ENCODE results near the gene MT1HL1.

Gene MT1HL1

DNA sequence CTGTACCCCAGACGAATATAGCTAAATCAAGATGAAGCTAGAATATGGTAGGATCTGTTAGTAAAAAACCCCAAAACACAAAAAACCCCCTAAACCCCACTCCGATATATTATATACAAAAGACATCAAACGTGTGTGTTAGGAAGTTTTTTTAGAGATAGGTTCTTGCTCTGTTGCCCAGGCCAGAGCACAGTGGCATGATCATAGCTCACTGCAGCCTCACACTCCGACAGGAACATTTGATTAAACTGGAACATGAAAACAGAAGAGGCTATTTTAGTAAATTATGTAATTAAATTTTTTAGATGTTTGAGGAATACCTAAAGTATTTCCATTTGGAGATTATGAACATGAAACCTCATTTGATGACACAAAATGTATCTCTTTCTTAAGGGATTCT is 29.6 kb upstream of the MT1HL1 start:
- no peak for TF ChIP-seq CTCF (IDR thresholded peaks at IDR 0.05; ENCODE audit: borderline replicate concordance, insufficient read depth, low read depth, low read length)
- no peak overlapping the region for H3K4me3 ChIP-seq (ENCODE audit: low read depth, low read length)

- no peak overlapping the region for H3K4me3 ChIP-seq (ENCODE audit: low read depth, low read length)
- TF ChIP-seq CTCF (IDR thresholded peaks at IDR 0.05; ENCODE audit: borderline replicate concordance, insufficient read depth, low read depth, low read length), result no peak
These were observed 28.8 kb upstream of the MT1HL1 start for GRCh38 chr1:237033061-237033460.

GRCh38 chr1:237032029-237032428 is 27.8 kb upstream of the MT1HL1 start:
- no peak for TF ChIP-seq CTCF (IDR thresholded peaks at IDR 0.05; ENCODE audit: borderline replicate concordance, insufficient read depth, low read depth, low read length)
- H3K4me3 ChIP-seq (ENCODE audit: low read depth, low read length), result no peak overlapping the region

DNA sequence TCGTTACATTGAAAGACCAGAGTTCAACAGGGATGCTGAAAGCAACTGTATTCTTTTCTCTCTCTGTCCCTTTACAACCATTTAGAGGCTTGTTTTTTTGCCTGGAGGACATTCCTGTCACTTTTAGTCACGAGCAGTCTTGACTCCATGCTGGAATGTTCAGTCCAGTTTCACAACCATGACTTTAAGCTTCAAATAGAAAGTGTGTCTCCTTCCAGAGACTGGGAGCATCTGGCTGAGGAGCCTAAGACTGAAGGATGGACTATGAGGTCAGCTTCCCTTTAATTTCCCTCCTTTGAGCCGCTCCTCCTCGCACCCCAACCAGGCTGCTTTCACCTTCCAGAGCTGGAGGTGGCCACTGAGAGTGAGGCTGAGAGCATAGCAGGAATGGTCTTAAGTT is 27.2 kb upstream of the MT1HL1 start:
- no peak for TF ChIP-seq CTCF (IDR thresholded peaks at IDR 0.05; ENCODE audit: borderline replicate concordance, insufficient read depth, low read depth, low read length)
- H3K4me3 ChIP-seq (ENCODE audit: low read depth, low read length), result no peak overlapping the region

- TF ChIP-seq CTCF (IDR thresholded peaks at IDR 0.05; ENCODE audit: borderline replicate concordance, insufficient read depth, low read depth, low read length), result no peak
- H3K4me3 ChIP-seq (ENCODE audit: low read depth, low read length), result no peak overlapping the region
These were observed 25.8 kb upstream of the MT1HL1 start for GRCh38 chr1:237029850-237030535.

DNA sequence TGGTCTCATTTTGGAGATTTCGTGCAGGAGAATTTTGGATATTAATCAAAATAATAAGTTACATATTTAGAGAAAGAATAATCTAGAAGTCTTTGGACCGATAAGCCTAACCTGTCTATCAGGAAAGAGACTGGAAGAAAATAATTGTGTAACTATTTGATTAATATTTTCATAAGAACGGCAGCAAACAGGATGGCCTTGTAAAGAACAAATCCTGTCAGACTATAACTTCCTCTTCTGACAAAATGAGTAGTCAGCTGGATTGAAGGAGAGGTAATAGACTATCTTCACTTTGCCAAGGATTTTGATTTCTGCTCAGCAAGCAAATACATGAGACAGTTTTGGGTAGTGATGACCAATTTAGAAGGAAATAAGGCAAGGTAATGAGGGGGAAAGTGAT is 25.0 kb upstream of the MT1HL1 start:
- TF ChIP-seq CTCF (IDR thresholded peaks at IDR 0.05; ENCODE audit: borderline replicate concordance, insufficient read depth, low read depth, low read length), result no peak
- no peak overlapping the region for H3K4me3 ChIP-seq (ENCODE audit: low read depth, low read length)

DNA sequence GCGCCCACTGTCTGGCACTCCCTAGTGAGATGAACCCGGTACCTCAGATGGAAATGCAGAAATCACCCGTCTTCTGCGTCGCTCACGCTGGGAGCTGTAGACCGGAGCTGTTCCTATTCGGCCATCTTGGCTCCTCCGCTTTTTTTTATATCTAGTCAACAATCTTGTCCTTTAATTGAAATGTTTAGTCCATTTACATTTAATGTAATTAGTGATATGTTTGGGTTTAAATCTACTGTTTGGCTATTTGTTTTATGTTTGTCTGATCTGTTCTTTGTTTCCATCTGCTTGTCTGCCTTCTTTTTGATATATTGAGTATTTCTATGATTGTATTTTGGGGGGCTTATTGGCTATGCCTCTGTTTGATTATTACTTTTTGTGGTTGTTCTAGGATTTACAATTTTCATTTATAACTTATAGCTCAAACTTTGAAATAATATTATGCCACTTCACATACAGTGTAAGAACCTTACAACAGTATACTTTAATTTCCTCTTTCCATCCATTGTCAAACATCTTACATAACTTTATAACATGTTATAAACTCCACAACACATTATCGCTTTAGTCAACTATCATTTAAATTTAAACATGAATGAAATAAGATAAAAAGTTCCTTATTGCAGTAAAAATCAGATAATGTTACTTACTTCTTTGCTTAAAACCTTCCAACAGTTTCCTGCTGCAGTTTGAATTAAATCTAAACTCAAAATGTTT is 21.3 kb upstream of the MT1HL1 start:
- H3K4me3 ChIP-seq (ENCODE audit: low read depth, low read length), result no peak overlapping the region
- TF ChIP-seq CTCF (IDR thresholded peaks at IDR 0.05; ENCODE audit: borderline replicate concordance, insufficient read depth, low read depth, low read length), result no peak

Data from GM12875 (cell line).